GM23338 (cell line): ENCODE measurements around the gene KCNMB3.

ENCODE experiments used
- CREB1 ChIP-seq: fragments of 250-450 bp; sonication (Bioruptor Pico); IDR thresholded peaks from 2 replicates; pipeline ENCODE4 v1.5.0; 2020; ENCODE audit warnings: low read depth, mild to moderate bottlenecking, moderate library complexity
- CTCF ChIP-seq, 2 experiments: fragments of 200-600 bp in 1 of 2; sonication (generic) in 1 of 2; conservative IDR thresholded peaks; 2 replicates each; pipeline versions ENCODE4 v1.5.1 to v1.6.1; 2016 to 2017; ENCODE audit warnings: antibody characterized with exemption in 2 of 2, low read depth in 2 of 2, mild to moderate bottlenecking in 2 of 2, moderate library complexity in 1 of 2
- EZH2 ChIP-seq: fragments of 200-600 bp; sonication (generic); IDR thresholded peaks from one replicate; pipeline ENCODE4 v1.8.0; 2017; ENCODE audit warnings: antibody characterized with exemption, mild to moderate bottlenecking, low read depth; ENCODE audit not compliant: unreplicated experiment
- EZH2phosphoT487 ChIP-seq: fragments of 200-600 bp; sonication (generic); IDR thresholded peaks from one replicate; pipeline ENCODE4 v1.8.1; 2018; ENCODE audit warnings: antibody characterized with exemption; ENCODE audit not compliant: unreplicated experiment
- JUNB ChIP-seq: IDR thresholded peaks from one replicate; pipeline ENCODE4 v1.6.1; 2016; ENCODE audit warnings: antibody characterized with exemption; ENCODE audit not compliant: unreplicated experiment
- POLR2AphosphoS5 ChIP-seq: IDR thresholded peaks from 2 replicates; pipeline ENCODE4 v1.6.1; 2016; ENCODE audit warnings: antibody characterized with exemption, low read depth
- REST ChIP-seq: IDR thresholded peaks from one replicate; pipeline ENCODE4 v1.6.1; 2018; ENCODE audit warnings: antibody characterized with exemption; ENCODE audit not compliant: unreplicated experiment
- ZNF462 ChIP-seq: fragments of 250-450 bp; sonication (Bioruptor Pico); IDR thresholded peaks from 2 replicates; pipeline ENCODE4 v1.5.0; 2020; ENCODE audit warnings: mild to moderate bottlenecking, moderate library complexity

GRCh38 chr3:179265092-179265491 is 14.2 kb upstream of the KCNMB3 start:
- TF ChIP-seq REST (no peak), JUNB (no peak), CTCF (conservative IDR thresholded peaks at IDR 0.05; ENCODE audit: low read depth in 2 of 2) (no peak), EZH2 (no peak), POLR2AphosphoS5 (no peak), EZH2phosphoT487 (no peak), ZNF462 (CRISPR knock-in tag) (no peak), CREB1 (CRISPR knock-in tag) (no peak)
